Heart left ventricle (tissue), 16 donors: ENCODE data around the gene NUDCD3. TPM values are rescaled to one million over a fixed set of nuclear protein-coding genes. Genes with fewer than 3 reads are reported as not detected.

Experiments used
- ATAC-seq, 4 donors: fragments of 200-7000 bp; cut with Tn5 transposase; one replicate each; pipeline ENCODE4 v1.9.1; 2020 to 2022; ENCODE audit warnings: moderate library complexity in 4 of 4, mild to moderate bottlenecking in 3 of 4, moderate number of reproducible peaks in 1 of 4
- DNase-seq, 5 donors: peaks; one replicate each; pipeline ENCODE4 v3.0.0-alpha.2; 2020
- H3K27ac ChIP-seq, 12 donors: fragments of 200-600 bp; sonication (generic) in 4 of 12; one replicate each; pipeline versions ENCODE4 v1.5.0 to v1.8.0; 2016 to 2022; ENCODE audit warnings: mild to moderate bottlenecking in 2 of 12
- H3K27me3 ChIP-seq, 9 donors: fragments of 200-600 bp; sonication (generic) in 2 of 9; one replicate each; pipeline versions ENCODE4 v1.5.1 to v1.8.0; 2016 to 2022; ENCODE audit warnings: mild to moderate bottlenecking in 3 of 9
- H3K36me3 ChIP-seq, 9 donors: fragments of 200-600 bp; sonication (generic) in 2 of 9; one replicate each; pipeline versions ENCODE4 v1.5.0 to v1.8.0; 2018 to 2022; ENCODE audit warnings: mild to moderate bottlenecking in 2 of 9
- H3K4me1 ChIP-seq, 12 donors: fragments of 200-600 bp; sonication (generic) in 4 of 12; one replicate each; pipeline versions ENCODE4 v1.5.0 to v1.8.0; 2016 to 2022; ENCODE audit warnings: mild to moderate bottlenecking in 3 of 12
- H3K4me3 ChIP-seq, 12 donors: fragments of 200-600 bp; sonication (generic) in 4 of 12; one replicate each; pipeline versions ENCODE4 v1.5.0 to v1.8.0; 2017 to 2022; ENCODE audit warnings: mild to moderate bottlenecking in 9 of 12, moderate library complexity in 4 of 12
- H3K9me3 ChIP-seq, 12 donors: fragments of 200-600 bp; sonication (generic) in 4 of 12; one replicate each; pipeline versions ENCODE4 v1.5.0 to v1.8.0; 2016 to 2022; ENCODE audit warnings: mild to moderate bottlenecking in 1 of 12
- POLR2A ChIP-seq, 2 donors: fragments of 450-650 bp; IDR thresholded peaks; one replicate each; pipeline ENCODE4 v1.6.1; 2017; ENCODE audit warnings: antibody characterized with exemption in 2 of 2, mild to moderate bottlenecking in 2 of 2, moderate library complexity in 2 of 2
- WGBS, 4 donors: extraction: QIAGEN DNeasy Blood & Tissue Kit in 2 of 4; methylation state at CpG; one replicate each; pipeline versions ENCODE4 v1.1.5 to v1.1.7; 2013 to 2018; 5-methylcytosine and 5-hydroxymethylcytosine counted together
- intact Hi-C, 10 donors: fragments of 100-400 bp; cut with DNase I; formaldehyde crosslinking; loops; one replicate each; pipeline versions ENCODE4 v1.11.1 to v1.14.2; 2022
- polyA plus RNA-seq, 2 donors: library from polyadenylated mRNA; stranded (reverse); fragments of 200-250 nt; gene quantifications; one replicate each; pipeline ENCODE4 v1.2.3, GENCODE V29; 2013
- total RNA-seq, 9 donors: library from RNA; depleted of rRNA in 2 of 9; stranded (reverse); fragments of >200 nt in 2 of 9; fragmentation: NEBNext Ultra II Directional in 3 of 9; extraction: Animal tissue kit (Norgen Biotek cat#: 25700) in 3 of 9; gene quantifications; one replicate each; pipeline versions ENCODE4 v1.1.0 to v1.2.4, GENCODE V29; 2016 to 2023
- TF ChIP-seq, protein P1 (sequence below), 12 donors: fragments of 200-600 bp; sonication (generic) in 4 of 12; IDR thresholded peaks; one replicate each; pipeline versions ENCODE4 v1.5.0 to v1.8.0; 2018 to 2022; ENCODE audit warnings: antibody characterized with exemption in 12 of 12, mild to moderate bottlenecking in 5 of 12
- donor health status: ischemic (EF 13 %, LVEDD 7.1; RV severe dilation, severe dysfunction).
- donor health status: healthy with polysubstance abuse.
- donor health status: DM: no; HTN: yes; CAD: no.
- donor health status: DM: no; HTN: no; CAD: no.
- donor health status: ischemic (EF 25% LVEDD 6.9; RV normal size, moderate dysfunction).
- donor health status: ischemic (EF 25% LVEDD 5.7; RV mildly dilated, moderate dysfunction).
- donor health status: healthy.
- donor health status: DM: yes; HTN: yes; CAD: no.
- donor health status: ischemic (EF 35%, LVEDD 5.7; RV mildly dilated, moderate dysfunction).
- donor health status: nonischemic (EF 11% LVEDD 7.7; RV severe dilation, severe dysfunction).
- donor health status: DM: yes; HTN: yes; CAD: no.
- donor health status: PGD.
- donor health status: ischemic (EF 29% LVEDD 5.4; RV normal size, mild dysfunction).
- donor health status: nonischemic (EF 23%, LVEDD 6.1; RV moderate dilation, normal function).

Gene NUDCD3
- total and polyA plus RNA-seq, 11 donors: 16.7 to 133 (median 91.5) TPM

- DNase-seq: no peak
- Histone ChIP-seq H3K27me3 (no peaks in the 10 kb centered on the region), H3K4me1 (peaks cover 8 to 67% (median 48%) of the 10 kb centered on the region in 12 donors), H3K27ac (peak overlapping the region; percentile 18 to 74 (median 61)), H3K9me3 (peaks cover 0 to 13% (median 3%) of the 10 kb centered on the region in 12 donors), H3K4me3 (no peak overlapping the region), H3K36me3 (peaks cover 0 to 57% (median 53%) of the 10 kb centered on the region in 9 donors)
- intact Hi-C loops: no loop called here
- 70 to 79% (median 74%) methylated on average over 5 of the region's 5 CpGs for WGBS, 4 donors
- no peak for TF ChIP-seq POLR2A (IDR thresholded peaks at IDR 0.05)
- TF ChIP-seq, protein P1, sequence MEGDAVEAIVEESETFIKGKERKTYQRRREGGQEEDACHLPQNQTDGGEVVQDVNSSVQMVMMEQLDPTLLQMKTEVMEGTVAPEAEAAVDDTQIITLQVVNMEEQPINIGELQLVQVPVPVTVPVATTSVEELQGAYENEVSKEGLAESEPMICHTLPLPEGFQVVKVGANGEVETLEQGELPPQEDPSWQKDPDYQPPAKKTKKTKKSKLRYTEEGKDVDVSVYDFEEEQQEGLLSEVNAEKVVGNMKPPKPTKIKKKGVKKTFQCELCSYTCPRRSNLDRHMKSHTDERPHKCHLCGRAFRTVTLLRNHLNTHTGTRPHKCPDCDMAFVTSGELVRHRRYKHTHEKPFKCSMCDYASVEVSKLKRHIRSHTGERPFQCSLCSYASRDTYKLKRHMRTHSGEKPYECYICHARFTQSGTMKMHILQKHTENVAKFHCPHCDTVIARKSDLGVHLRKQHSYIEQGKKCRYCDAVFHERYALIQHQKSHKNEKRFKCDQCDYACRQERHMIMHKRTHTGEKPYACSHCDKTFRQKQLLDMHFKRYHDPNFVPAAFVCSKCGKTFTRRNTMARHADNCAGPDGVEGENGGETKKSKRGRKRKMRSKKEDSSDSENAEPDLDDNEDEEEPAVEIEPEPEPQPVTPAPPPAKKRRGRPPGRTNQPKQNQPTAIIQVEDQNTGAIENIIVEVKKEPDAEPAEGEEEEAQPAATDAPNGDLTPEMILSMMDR (IDR thresholded peaks at IDR 0.05): no peak
- ATAC-seq: peak; percentile 64 to 83 (median 73)
These were observed 5.8 kb downstream of the NUDCD3 start for GRCh38 chr7:44484482-44485313.

- H3K4me1 ChIP-seq: peaks cover 0 to 60% (median 32%) of the 10 kb centered on the region in 12 donors
- peak overlapping the region in 4 of 12 donors; percentile 26 to 74 (median 68) for H3K27ac ChIP-seq
- peaks cover 0 to 13% (median 3%) of the 10 kb centered on the region in 12 donors for H3K9me3 ChIP-seq
- 96 to 99% (median 99%) methylated on average over 2 of the region's 2 CpGs for WGBS, 4 donors
- no peaks in the 10 kb centered on the region for H3K27me3 ChIP-seq
- ATAC-seq (no peak), DNase-seq (no peak)
- intact Hi-C loops: no loop called here
- H3K36me3 ChIP-seq: peaks cover 0 to 76% (median 72%) of the 10 kb centered on the region in 9 donors
- TF ChIP-seq, protein P1 (IDR thresholded peaks at IDR 0.05): no peak
- no peak for TF ChIP-seq POLR2A (IDR thresholded peaks at IDR 0.05)
- H3K4me3 ChIP-seq: no peak overlapping the region
These were observed 7.7 kb downstream of the NUDCD3 start for GRCh38 chr7:44482502-44483485.

DNA sequence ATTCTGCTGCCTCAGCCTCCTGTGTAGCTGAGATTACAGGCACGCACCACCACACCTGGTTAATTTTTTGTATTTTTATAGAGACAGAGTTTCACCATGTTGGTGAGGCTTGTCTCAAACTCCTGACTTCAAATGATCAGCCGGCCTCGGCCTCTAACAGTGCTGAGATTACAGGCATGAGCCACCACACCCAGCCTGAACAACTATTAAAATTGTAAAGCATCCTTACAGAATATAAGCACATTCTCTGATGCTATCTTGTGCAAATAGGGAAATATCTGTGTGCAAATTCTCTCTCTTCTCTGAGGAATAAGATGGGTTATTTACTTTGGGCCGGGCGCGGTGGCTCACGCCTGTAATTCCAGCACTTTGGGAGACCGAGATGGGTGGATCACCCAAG lies 12.5 kb downstream of the NUDCD3 start:
- intact Hi-C loops: loop anchor here (1.0 to 10.0 kb wide), 7 partner anchors 96 to 273 kb away; partner anchors contain the start of genes CAMK2B (in 1 of the 10) and YKT6 (in 1 of the 10)
- H3K36me3 ChIP-seq: peaks cover 0 to 92% (median 81%) of the 10 kb centered on the region in 9 donors
- peak overlapping the region in 7 of 12 donors; percentile 30 to 68 (median 46) for H3K27ac ChIP-seq
- ATAC-seq: no peak
- no peak for TF ChIP-seq POLR2A (IDR thresholded peaks at IDR 0.05)
- TF ChIP-seq, protein P1 (IDR thresholded peaks at IDR 0.05): no peak
- peaks cover 0 to 5% (median 0%) of the 10 kb centered on the region in 12 donors for H3K9me3 ChIP-seq
- peaks cover 6 to 55% (median 18%) of the 10 kb centered on the region in 12 donors for H3K4me1 ChIP-seq
- H3K4me3 ChIP-seq: no peak overlapping the region
- WGBS, 4 donors: 93 to 98% (median 96%) methylated on average over 8 of the region's 8 CpGs
- H3K27me3 ChIP-seq: no peaks in the 10 kb centered on the region
- no peak for DNase-seq
